GM20000 (cell line): ENCODE measurements around the gene TXNRD1.
A peak's percentile ranks its signal among the peaks of the same experiment; 100 is the strongest.
"Not testable (repeated sequence)": the region's sequence is repeated elsewhere in the genome, so short reads cannot be mapped to it uniquely, and the experiment has no call there.

Experiments used
- DNase-seq: peaks from one replicate; pipeline ENCODE4 v3.0.0; 2012; ENCODE audit warnings: low spot score
- TF ChIP-seq, protein P1 (sequence below): IDR thresholded peaks from 2 replicates; pipeline ENCODE4 v1.5.1; 2012; ENCODE audit warnings: mild to moderate bottlenecking, control low read depth; ENCODE audit errors: extremely low read depth, missing control alignments

The TXNRD1 gene

GRCh38 chr12:104381731-104382480 is 166.3 kb downstream of the TXNRD1 start:
- DNase-seq: peak; percentile 83
- TF ChIP-seq, protein P1, sequence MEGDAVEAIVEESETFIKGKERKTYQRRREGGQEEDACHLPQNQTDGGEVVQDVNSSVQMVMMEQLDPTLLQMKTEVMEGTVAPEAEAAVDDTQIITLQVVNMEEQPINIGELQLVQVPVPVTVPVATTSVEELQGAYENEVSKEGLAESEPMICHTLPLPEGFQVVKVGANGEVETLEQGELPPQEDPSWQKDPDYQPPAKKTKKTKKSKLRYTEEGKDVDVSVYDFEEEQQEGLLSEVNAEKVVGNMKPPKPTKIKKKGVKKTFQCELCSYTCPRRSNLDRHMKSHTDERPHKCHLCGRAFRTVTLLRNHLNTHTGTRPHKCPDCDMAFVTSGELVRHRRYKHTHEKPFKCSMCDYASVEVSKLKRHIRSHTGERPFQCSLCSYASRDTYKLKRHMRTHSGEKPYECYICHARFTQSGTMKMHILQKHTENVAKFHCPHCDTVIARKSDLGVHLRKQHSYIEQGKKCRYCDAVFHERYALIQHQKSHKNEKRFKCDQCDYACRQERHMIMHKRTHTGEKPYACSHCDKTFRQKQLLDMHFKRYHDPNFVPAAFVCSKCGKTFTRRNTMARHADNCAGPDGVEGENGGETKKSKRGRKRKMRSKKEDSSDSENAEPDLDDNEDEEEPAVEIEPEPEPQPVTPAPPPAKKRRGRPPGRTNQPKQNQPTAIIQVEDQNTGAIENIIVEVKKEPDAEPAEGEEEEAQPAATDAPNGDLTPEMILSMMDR: peak; percentile 84

- DNase-seq: no peak
- TF ChIP-seq, protein P1: no peak
Observed at GRCh38 chr12:104384141-104384880, 168.7 kb downstream of the TXNRD1 start.

DNA sequence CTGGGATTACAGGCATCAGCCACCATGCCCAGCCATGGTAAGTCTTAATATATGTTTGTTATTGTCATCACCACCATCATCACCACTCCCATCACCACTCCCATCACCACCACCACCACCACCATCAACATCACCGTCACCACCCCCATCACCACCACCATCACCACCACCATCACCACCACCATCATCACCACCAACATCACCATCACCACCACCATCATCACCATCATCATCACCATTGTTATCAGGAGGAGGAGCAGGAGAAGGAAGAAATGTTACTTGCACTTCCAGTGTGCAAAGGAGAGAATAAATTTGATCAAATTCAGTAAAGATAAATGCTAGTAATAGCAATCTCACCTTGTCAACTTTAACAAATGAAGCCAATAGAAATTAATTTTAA is 169.9 kb downstream of the TXNRD1 start:
- DNase-seq: no peak
- TF ChIP-seq, protein P1: no peak

- DNase-seq: no peak
- TF ChIP-seq, protein P1: no peak
Observed at GRCh38 chr12:104386461-104386860, 170.9 kb downstream of the TXNRD1 start.

GRCh38 chr12:104387190-104387589 is 171.6 kb downstream of the TXNRD1 start:
- DNase-seq: no peak
- TF ChIP-seq, protein P1: no peak

- not testable (repeated sequence) for DNase-seq
Observed at GRCh38 chr12:104394086-104394485, 178.5 kb downstream of the TXNRD1 start.
